CD14-positive monocyte (primary cell): ENCODE measurements around the gene SIK3. TPM values are rescaled to one million over a fixed set of nuclear protein-coding genes. Genes with fewer than 3 reads are reported as not detected.

Experiments used
- DNase-seq, 3 donors: peaks; one replicate each; pipeline ENCODE4 v3.0.0-alpha.2; 2011 to 2022
- H2AFZ ChIP-seq: 2 replicates; pipeline ENCODE4 v1.6.0; 2012; ENCODE audit warnings: mild to moderate bottlenecking, low read depth, low read length, inconsistent platforms; ENCODE audit not compliant: insufficient read depth, poor library complexity, severe bottlenecking
- H3K27ac ChIP-seq, 2 donors: 1 replicate in 1 of 2; 2 replicates in 1 of 2; pipeline ENCODE4 v1.5.1; 2012 to 2013; ENCODE audit warnings: low read length in 2 of 2, control low read depth in 1 of 2, inconsistent platforms in 1 of 2, low read depth in 1 of 2, mild to moderate bottlenecking in 1 of 2
- H3K27me3 ChIP-seq, 2 donors: one replicate each; pipeline versions ENCODE4 v1.6.0 to v1.6.1; 2011 to 2013; ENCODE audit warnings: low read length in 2 of 2; ENCODE audit not compliant: control insufficient read depth in 2 of 2, insufficient read depth in 2 of 2
- H3K36me3 ChIP-seq, 2 donors: replicated peaks in 1 of 2; 1 replicate in 1 of 2; 2 replicates in 1 of 2; pipeline versions ENCODE4 v1.5.1 to v1.6.1; 2012 to 2013; ENCODE audit warnings: low read length in 2 of 2, control low read depth in 1 of 2, inconsistent platforms in 1 of 2, mild to moderate bottlenecking in 1 of 2; ENCODE audit not compliant: insufficient read depth in 2 of 2, control insufficient read depth in 1 of 2
- H3K4me1 ChIP-seq, 2 donors: 1 replicate in 1 of 2; 2 replicates in 1 of 2; pipeline versions ENCODE4 v1.5.1 to v1.6.1; 2012 to 2013; ENCODE audit warnings: low read length in 2 of 2, control low read depth in 1 of 2, inconsistent platforms in 1 of 2, mild to moderate bottlenecking in 1 of 2, moderate library complexity in 1 of 2; ENCODE audit not compliant: insufficient read depth in 2 of 2, control insufficient read depth in 1 of 2
- H3K4me2 ChIP-seq: replicated peaks from 2 replicates; pipeline ENCODE3; 2012; ENCODE audit warnings: low read length, moderate library complexity, mild to moderate bottlenecking; ENCODE audit not compliant: poor library complexity, severe bottlenecking; ENCODE audit errors: extremely low read depth
- H3K4me3 ChIP-seq, 3 experiments: fragments of 200-600 bp in 1 of 3; sonication (generic) in 1 of 3; replicated peaks in 1 of 3; 1 replicate in 2 of 3; 2 replicates in 1 of 3; pipeline ENCODE4 v1.5.1; 2011 to 2013; ENCODE audit warnings: low read length in 3 of 3, mild to moderate bottlenecking in 3 of 3, control low read depth in 2 of 3, low read depth in 2 of 3, inconsistent platforms in 1 of 3, moderate library complexity in 1 of 3
- H3K79me2 ChIP-seq: 2 replicates; pipeline ENCODE4 v1.6.0; 2012; ENCODE audit warnings: mild to moderate bottlenecking, control low read depth, inconsistent platforms, low read length, moderate library complexity; ENCODE audit not compliant: insufficient read depth
- H3K9ac ChIP-seq: 2 replicates; pipeline ENCODE4 v1.6.0; 2017; ENCODE audit warnings: low read length, mild to moderate bottlenecking; ENCODE audit not compliant: insufficient read depth, poor library complexity, severe bottlenecking
- H3K9me3 ChIP-seq, 2 donors: replicated peaks in 1 of 2; 1 replicate in 1 of 2; 2 replicates in 1 of 2; pipeline versions ENCODE4 v1.5.1 to v1.6.1; 2012 to 2013; ENCODE audit warnings: low read length in 2 of 2, control low read depth in 1 of 2; ENCODE audit not compliant: control insufficient read depth in 1 of 2, insufficient read depth in 1 of 2
- H4K20me1 ChIP-seq: 2 replicates; pipeline ENCODE4 v1.6.0; 2012; ENCODE audit warnings: mild to moderate bottlenecking, low read length, control low read depth, moderate library complexity; ENCODE audit not compliant: insufficient read depth
- H3K27ac Mint-ChIP-seq, 7 donors: one replicate each; pipeline ENCODE4 v1.8.0; 2020; ENCODE audit warnings: mild to moderate bottlenecking in 7 of 7, mixed read lengths in 7 of 7, moderate library complexity in 6 of 7, inconsistent platforms in 2 of 7
- H3K27me3 Mint-ChIP-seq, 3 donors: one replicate each; pipeline ENCODE4 v1.8.0; 2021 to 2022; ENCODE audit warnings: low read depth in 3 of 3, mild to moderate bottlenecking in 3 of 3, mixed read lengths in 3 of 3, moderate library complexity in 3 of 3, inconsistent platforms in 1 of 3
- H3K36me3 Mint-ChIP-seq, 2 donors: one replicate each; pipeline ENCODE4 v1.8.0; 2020; ENCODE audit warnings: mixed read lengths in 2 of 2, inconsistent platforms in 1 of 2, mild to moderate bottlenecking in 1 of 2
- H3K4me1 Mint-ChIP-seq: one replicate; pipeline ENCODE4 v1.8.0; 2020; ENCODE audit warnings: mild to moderate bottlenecking, mixed read lengths
- H3K4me3 Mint-ChIP-seq, 2 donors: one replicate each; pipeline ENCODE4 v1.8.0; 2020; ENCODE audit warnings: mild to moderate bottlenecking in 2 of 2, mixed read lengths in 2 of 2, moderate library complexity in 1 of 2
- H3K9me3 Mint-ChIP-seq, 7 donors: one replicate each; pipeline ENCODE4 v1.8.0; 2020 to 2022; ENCODE audit warnings: mixed read lengths in 7 of 7, mild to moderate bottlenecking in 6 of 7, moderate library complexity in 6 of 7, inconsistent platforms in 2 of 7
- WGBS: methylation state at CpG from one replicate; pipeline ENCODE4 v1.1.5; 2013; ENCODE audit warnings: missing lambda C conversion rate; ENCODE audit not compliant: insufficient coverage; 5-methylcytosine and 5-hydroxymethylcytosine counted together
- intact Hi-C, 2 donors: fragments of 100-400 bp; cut with micrococcal nuclease; formaldehyde crosslinking; loops; one replicate each; pipeline versions ENCODE4 v1.15.0 to v1.15.1; 2023
- polyA plus RNA-seq, 3 donors: library from polyadenylated mRNA; depleted of rRNA in 1 of 3; unstranded in 2 of 3; stranded (reverse) in 1 of 3; fragments of 300-500 nt in 2 of 3; fragments of >200 nt in 1 of 3; fragmentation: Illumina TruSeq in 2 of 3; gene quantifications; 1 replicate in 2 of 3; 2 replicates in 1 of 3; pipeline ENCODE4 v1.2.3, GENCODE V29; 2012 to 2021
- TF ChIP-seq, protein P1 (sequence below): fragments of 200-600 bp; IDR thresholded peaks from one replicate; pipeline ENCODE4 v1.8.0; 2022; ENCODE audit warnings: antibody characterized with exemption, mild to moderate bottlenecking

The SIK3 gene
- polyA plus RNA-seq, 3 donors, result 18.3 to 142 (median 20.0) TPM

- no peak overlapping the region for H3K4me2 ChIP-seq
- no peaks in the 10 kb centered on the region for H3K9me3 ChIP-seq
- H3K4me3 Mint-ChIP-seq, result no peak overlapping the region
- H3K4me1 ChIP-seq, result no peaks in the 10 kb centered on the region
- WGBS, result 41% methylated on average over 2 of the region's 3 CpGs
- no peak for DNase-seq
- H3K79me2 ChIP-seq, result no peaks in the 10 kb centered on the region
- H4K20me1 ChIP-seq, result peaks cover 36% of the 10 kb centered on the region
- peaks cover 92 to 97% of the 10 kb centered on the region in 2 donors for H3K36me3 Mint-ChIP-seq
- no peak overlapping the region for H3K9ac ChIP-seq
- peaks cover 98 to 100% of the 10 kb centered on the region in 2 donors for H3K36me3 ChIP-seq
- H3K27ac ChIP-seq, result peak overlapping the region in 1 of 2 donors; percentile 55
- peak overlapping the region in 6 of 7 donors; percentile 25 to 62 (median 34) for H3K27ac Mint-ChIP-seq
- TF ChIP-seq, protein P1, sequence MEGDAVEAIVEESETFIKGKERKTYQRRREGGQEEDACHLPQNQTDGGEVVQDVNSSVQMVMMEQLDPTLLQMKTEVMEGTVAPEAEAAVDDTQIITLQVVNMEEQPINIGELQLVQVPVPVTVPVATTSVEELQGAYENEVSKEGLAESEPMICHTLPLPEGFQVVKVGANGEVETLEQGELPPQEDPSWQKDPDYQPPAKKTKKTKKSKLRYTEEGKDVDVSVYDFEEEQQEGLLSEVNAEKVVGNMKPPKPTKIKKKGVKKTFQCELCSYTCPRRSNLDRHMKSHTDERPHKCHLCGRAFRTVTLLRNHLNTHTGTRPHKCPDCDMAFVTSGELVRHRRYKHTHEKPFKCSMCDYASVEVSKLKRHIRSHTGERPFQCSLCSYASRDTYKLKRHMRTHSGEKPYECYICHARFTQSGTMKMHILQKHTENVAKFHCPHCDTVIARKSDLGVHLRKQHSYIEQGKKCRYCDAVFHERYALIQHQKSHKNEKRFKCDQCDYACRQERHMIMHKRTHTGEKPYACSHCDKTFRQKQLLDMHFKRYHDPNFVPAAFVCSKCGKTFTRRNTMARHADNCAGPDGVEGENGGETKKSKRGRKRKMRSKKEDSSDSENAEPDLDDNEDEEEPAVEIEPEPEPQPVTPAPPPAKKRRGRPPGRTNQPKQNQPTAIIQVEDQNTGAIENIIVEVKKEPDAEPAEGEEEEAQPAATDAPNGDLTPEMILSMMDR, result no peak
- H2AFZ ChIP-seq, result no peak overlapping the region
- H3K27me3 Mint-ChIP-seq, result no peaks in the 10 kb centered on the region
- peaks cover 8% of the 10 kb centered on the region for H3K4me1 Mint-ChIP-seq
- intact Hi-C loops, result loop anchor here in 1 of 2 donors (10.0 kb wide), 1 partner anchor 354 kb away; no protein-coding TSS in a partner anchor
- no peaks in the 10 kb centered on the region for H3K9me3 Mint-ChIP-seq
- no peaks in the 10 kb centered on the region for H3K27me3 ChIP-seq
- H3K4me3 ChIP-seq, result no peak overlapping the region
These were observed 227.0 kb downstream of the SIK3 start for GRCh38 chr11:116871248-116871647.

DNA sequence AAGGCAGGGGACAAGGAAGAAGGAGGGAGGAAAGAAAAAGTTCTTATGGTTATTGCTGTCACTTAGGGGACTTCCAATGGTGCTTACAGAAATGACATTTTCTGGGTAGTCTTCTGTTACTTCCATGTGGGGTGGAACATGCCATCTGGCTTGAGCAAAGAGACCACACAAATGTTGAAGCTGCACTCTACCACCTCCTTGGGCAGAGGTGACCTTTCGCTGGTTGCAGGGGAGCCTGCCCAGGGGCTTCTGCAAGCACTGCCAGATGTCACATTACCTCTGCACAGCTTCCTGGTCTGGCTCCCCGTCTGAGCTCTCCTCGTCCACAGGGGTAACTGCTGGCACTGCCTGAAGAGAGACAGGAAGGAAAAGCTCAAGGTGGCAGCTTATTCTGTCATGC lies 228.2 kb downstream of the SIK3 start:
- TF ChIP-seq, protein P1, result no peak
- DNase-seq, result no peak
- H3K4me3 Mint-ChIP-seq, result no peak overlapping the region
- intact Hi-C loops, result loop anchor here in 1 of 2 donors (10.0 kb wide), 1 partner anchor 355 kb away; no protein-coding TSS in a partner anchor
- no peaks in the 10 kb centered on the region for H3K9me3 ChIP-seq
- no peaks in the 10 kb centered on the region for H3K9me3 Mint-ChIP-seq
- no peak overlapping the region for H3K4me3 ChIP-seq
- WGBS, result 8% methylated on average over 1 of the region's 3 CpGs
- peak overlapping the region in 2 of 7 donors; percentile 42 to 61 for H3K27ac Mint-ChIP-seq
- H3K4me1 ChIP-seq, result no peaks in the 10 kb centered on the region
- peaks cover 27% of the 10 kb centered on the region for H4K20me1 ChIP-seq
- peaks cover 93 to 98% of the 10 kb centered on the region in 2 donors for H3K36me3 Mint-ChIP-seq
- H3K27ac ChIP-seq, result peak overlapping the region in 1 of 2 donors; percentile 53
- H3K4me1 Mint-ChIP-seq, result peaks cover 8% of the 10 kb centered on the region
- H3K36me3 ChIP-seq, result peaks cover 98 to 100% of the 10 kb centered on the region in 2 donors
- no peaks in the 10 kb centered on the region for H3K27me3 ChIP-seq
- no peaks in the 10 kb centered on the region for H3K27me3 Mint-ChIP-seq
- H3K79me2 ChIP-seq, result no peaks in the 10 kb centered on the region
- no peak overlapping the region for H3K9ac ChIP-seq
- no peak overlapping the region for H3K4me2 ChIP-seq
- no peak overlapping the region for H2AFZ ChIP-seq
